Amniotic epithelial cell (primary cell): Measurements from ENCODE around the gene SEMA3C.

Source experiments
- DNase-seq: peaks from one replicate; pipeline ENCODE4 v3.0.0-alpha.2; 2010; ENCODE audit warnings: low read depth

The SEMA3C gene

GRCh38 chr7:80779456-80779855, 139.4 kb downstream of the SEMA3C start:
- DNase-seq: no peak

GRCh38 chr7:80775897-80776296, 143.0 kb downstream of the SEMA3C start:
- DNase-seq: no peak

- DNase-seq: no peak
These were observed 143.4 kb downstream of the SEMA3C start for GRCh38 chr7:80775482-80775881.

- DNase-seq: no peak
These were observed 144.0 kb downstream of the SEMA3C start for GRCh38 chr7:80774843-80775242.

- DNase-seq: no peak
These were observed 144.9 kb downstream of the SEMA3C start for GRCh38 chr7:80773787-80774508.

- DNase-seq: no peak
These were observed 146.4 kb downstream of the SEMA3C start for GRCh38 chr7:80772347-80772993.

GRCh38 chr7:80771523-80771922, 147.3 kb downstream of the SEMA3C start:
- no peak for DNase-seq

GRCh38 chr7:80770675-80771081, 148.2 kb downstream of the SEMA3C start:
- no peak for DNase-seq

- no peak for DNase-seq
These were observed 148.8 kb downstream of the SEMA3C start for GRCh38 chr7:80770061-80770460.

GRCh38 chr7:80768756-80769155, 150.1 kb downstream of the SEMA3C start:
- no peak for DNase-seq

GRCh38 chr7:80767654-80768053, 151.2 kb downstream of the SEMA3C start:
- no peak for DNase-seq

GRCh38 chr7:80766724-80767123, 152.1 kb downstream of the SEMA3C start:
- no peak for DNase-seq

- no peak for DNase-seq
These were observed 154.7 kb downstream of the SEMA3C start for GRCh38 chr7:80764132-80764531.

- DNase-seq: no peak
These were observed 155.1 kb downstream of the SEMA3C start for GRCh38 chr7:80763704-80764103.

GRCh38 chr7:80763289-80763688, 155.6 kb downstream of the SEMA3C start:
- no peak for DNase-seq

- no peak for DNase-seq
These were observed 158.6 kb downstream of the SEMA3C start for GRCh38 chr7:80760292-80760691.

- DNase-seq: no peak
These were observed 165.7 kb downstream of the SEMA3C start for GRCh38 chr7:80752954-80753690.

- peak; percentile 18 for DNase-seq
These were observed 169.6 kb downstream of the SEMA3C start for GRCh38 chr7:80749270-80749669.

- DNase-seq: peak; percentile 12
These were observed 170.3 kb downstream of the SEMA3C start for GRCh38 chr7:80748363-80749042.

GRCh38 chr7:80740778-80741545, 177.9 kb downstream of the SEMA3C start:
- DNase-seq: peak; percentile 70

- DNase-seq: peak; percentile 57
These were observed 182.3 kb downstream of the SEMA3C start for GRCh38 chr7:80736371-80737125.
